Measurements from ENCODE around the gene RRAS2. TPM values are rescaled to one million over a fixed set of nuclear protein-coding genes. Genes with fewer than 3 reads are reported as not detected.
A peak's percentile ranks its signal among the peaks of the same experiment; 100 is the strongest.

Gene RRAS2
- total RNA-seq, 2 experiments from 2014 or later: 0.60 TPM; not detected in 1

- ChIA-PET POLR2A (interaction anchor here (0.6 to 1.4 kb wide), 2 partner anchors 65 to 473 kb away, joined by 3 read pairs; no protein-coding TSS in a partner anchor), CTCF (ENCODE audit: unreplicated experiment) (interaction anchor here (2.0 kb wide), 1 partner anchor 473 kb away, joined by 5 read pairs; no protein-coding TSS in a partner anchor)
- Histone ChIP-seq H4K20me1 (ENCODE audit: insufficient read depth, low read length) (no peaks in the 10 kb centered on the region), H3K9me3 (ENCODE audit: low read length) (no peaks in the 10 kb centered on the region), H3K9me2 (ENCODE audit: insufficient read depth, low read length) (no peaks in the 10 kb centered on the region), H3K36me3 (ENCODE audit: insufficient read depth, low read length) (no peaks in the 10 kb centered on the region), H3K4me1 (ENCODE audit: insufficient read depth, low read length, poor library complexity, severe bottlenecking) (peaks cover 12% of the 10 kb centered on the region), H3K4me3 (ENCODE audit: low read depth, low read length, poor library complexity, severe bottlenecking) (no peak overlapping the region), H3K79me2 (ENCODE audit: insufficient read depth, low read depth, low read length) (no peaks in the 10 kb centered on the region), H3K27ac (ENCODE audit: low read depth, low read length, poor library complexity, severe bottlenecking) (no peak overlapping the region), H3K4me2 (ENCODE audit: low read length) (peak overlapping the region; percentile 36), H2AFZ (ENCODE audit: low read length) (peak overlapping the region; percentile 49; the same call in 1 of the 2 replicates)
- intact Hi-C loops (cut with micrococcal nuclease; ENCODE audit: unreplicated experiment): loop anchor here (1.0 to 2.0 kb wide), 6 partner anchors 101 to 477 kb away; no protein-coding TSS in a partner anchor
- no TSS peak for BruUV-seq (replicated peaks)
- TF ChIP-seq CTCF (conservative IDR thresholded peaks at IDR 0.05; ENCODE audit: low read length): peak; percentile 98
- no peak for TF ChIP-seq EZH2phosphoT487 (IDR thresholded peaks at IDR 0.05; ENCODE audit: borderline replicate concordance, low read depth, low read length)
- DNase-seq (ENCODE audit: low spot score): peak; percentile 74
These were observed 109.6 kb downstream of the RRAS2 start for GRCh38 chr11:14249121-14249963.

GRCh38 chr11:14248580-14248981, 110.4 kb downstream of the RRAS2 start:
- no TSS peak for BruUV-seq (replicated peaks)
- Histone ChIP-seq H2AFZ (ENCODE audit: low read length) (peak overlapping the region; percentile 49; the same call in 1 of the 2 replicates), H3K79me2 (ENCODE audit: insufficient read depth, low read depth, low read length) (no peaks in the 10 kb centered on the region), H3K27ac (ENCODE audit: low read depth, low read length, poor library complexity, severe bottlenecking) (no peak overlapping the region), H4K20me1 (ENCODE audit: insufficient read depth, low read length) (no peaks in the 10 kb centered on the region), H3K9me3 (ENCODE audit: low read length) (no peaks in the 10 kb centered on the region), H3K36me3 (ENCODE audit: insufficient read depth, low read length) (no peaks in the 10 kb centered on the region), H3K9me2 (ENCODE audit: insufficient read depth, low read length) (no peaks in the 10 kb centered on the region), H3K4me3 (ENCODE audit: low read depth, low read length, poor library complexity, severe bottlenecking) (no peak overlapping the region), H3K4me2 (ENCODE audit: low read length) (peak overlapping the region; percentile 36), H3K4me1 (ENCODE audit: insufficient read depth, low read length, poor library complexity, severe bottlenecking) (peaks cover 12% of the 10 kb centered on the region)
- intact Hi-C loops (cut with micrococcal nuclease; ENCODE audit: unreplicated experiment): loop anchor here (2.0 kb wide), 3 partner anchors 100 to 284 kb away; no protein-coding TSS in a partner anchor
- peak; percentile 45 for DNase-seq (ENCODE audit: low spot score)
- TF ChIP-seq CTCF (conservative IDR thresholded peaks at IDR 0.05; ENCODE audit: low read length) (no peak), EZH2phosphoT487 (IDR thresholded peaks at IDR 0.05; ENCODE audit: borderline replicate concordance, low read depth, low read length) (no peak)
- ChIA-PET CTCF (ENCODE audit: unreplicated experiment) (interaction anchor here (2.0 kb wide), 1 partner anchor 472 kb away, joined by 5 read pairs; no protein-coding TSS in a partner anchor), POLR2A (interaction anchor here (1.4 kb wide), 1 partner anchor 472 kb away, joined by 3 read pairs; no protein-coding TSS in a partner anchor)
